Lung (tissue), 12 donors: Measurements from ENCODE around the gene DICER1. TPM values are rescaled to one million over a fixed set of nuclear protein-coding genes. Genes with fewer than 3 reads are reported as not detected.

Source experiments
- ATAC-seq: fragments of 200-7000 bp; cut with Tn5 transposase; one replicate; pipeline ENCODE4 v1.9.1; 2020; ENCODE audit warnings: moderate number of reproducible peaks; ENCODE audit not compliant: insufficient read depth, low FRiP score
- DNase-seq, 3 donors: peaks; one replicate each; pipeline ENCODE4 v3.0.0-alpha.2; 2013 to 2017
- H3K27ac ChIP-seq, 2 donors: one replicate each; pipeline ENCODE4 v1.5.1; 2013; ENCODE audit warnings: mild to moderate bottlenecking in 2 of 2, moderate library complexity in 2 of 2, control low read depth in 1 of 2, inconsistent platforms in 1 of 2, low read depth in 1 of 2, low read length in 1 of 2
- H3K27me3 ChIP-seq, 3 donors: one replicate each; pipeline ENCODE4 v1.5.1; 2013; ENCODE audit warnings: low read length in 2 of 3; ENCODE audit not compliant: control insufficient read depth in 3 of 3, insufficient read depth in 3 of 3
- H3K36me3 ChIP-seq, 4 donors: one replicate each; pipeline ENCODE4 v1.5.1; 2013; ENCODE audit warnings: low read length in 4 of 4, mild to moderate bottlenecking in 1 of 4, moderate library complexity in 1 of 4; ENCODE audit not compliant: control insufficient read depth in 4 of 4, insufficient read depth in 4 of 4
- H3K4me1 ChIP-seq, 5 donors: one replicate each; pipeline ENCODE4 v1.5.1; 2013; ENCODE audit warnings: low read length in 5 of 5, mild to moderate bottlenecking in 2 of 5, moderate library complexity in 1 of 5; ENCODE audit not compliant: control insufficient read depth in 5 of 5, insufficient read depth in 5 of 5
- H3K4me3 ChIP-seq: one replicate; pipeline ENCODE4 v1.5.1; 2013; ENCODE audit warnings: mild to moderate bottlenecking, control low read depth, moderate library complexity
- H3K9ac ChIP-seq, 2 donors: one replicate each; pipeline ENCODE4 v1.5.1; 2013; ENCODE audit warnings: low read length in 2 of 2, control low read depth in 1 of 2; ENCODE audit not compliant: insufficient read depth in 1 of 2
- H3K9me3 ChIP-seq, 4 donors: one replicate each; pipeline ENCODE4 v1.5.1; 2013; ENCODE audit warnings: low read length in 3 of 4, mild to moderate bottlenecking in 1 of 4, moderate library complexity in 1 of 4; ENCODE audit not compliant: control insufficient read depth in 4 of 4, insufficient read depth in 3 of 4
- WGBS, 2 donors: extraction: QIAGEN DNeasy Blood & Tissue Kit; methylation state at CpG; one replicate each; pipeline ENCODE4 v1.1.7; 2013; 5-methylcytosine and 5-hydroxymethylcytosine counted together
- polyA plus RNA-seq, 2 donors: library from polyadenylated mRNA; stranded (reverse); fragments of 200-250 nt; gene quantifications; one replicate each; pipeline ENCODE4 v1.2.1, GENCODE V29; 2013
- total RNA-seq, 2 donors: library from RNA; depleted of rRNA in 1 of 2; stranded (reverse); fragments of >200 nt in 1 of 2; gene quantifications; one replicate each; pipeline ENCODE4 v1.2.1, GENCODE V29; 2014 to 2021
- TF ChIP-seq, protein P1 (sequence below): IDR thresholded peaks from 2 replicates; pipeline ENCODE4 v1.5.1; 2012; ENCODE audit warnings: mild to moderate bottlenecking; ENCODE audit errors: control extremely low read depth, extremely low read depth
- donor health status: control.
- donor health status: control.
- donor health status: Bipolar disorder and iron deficiency.
- donor health status: healthy.
- donor health status: DM: yes; HTN: yes; CAD: no.

Gene DICER1
- total and polyA plus RNA-seq, 4 donors = 9.1 to 103 (median 44.1) TPM

DNA sequence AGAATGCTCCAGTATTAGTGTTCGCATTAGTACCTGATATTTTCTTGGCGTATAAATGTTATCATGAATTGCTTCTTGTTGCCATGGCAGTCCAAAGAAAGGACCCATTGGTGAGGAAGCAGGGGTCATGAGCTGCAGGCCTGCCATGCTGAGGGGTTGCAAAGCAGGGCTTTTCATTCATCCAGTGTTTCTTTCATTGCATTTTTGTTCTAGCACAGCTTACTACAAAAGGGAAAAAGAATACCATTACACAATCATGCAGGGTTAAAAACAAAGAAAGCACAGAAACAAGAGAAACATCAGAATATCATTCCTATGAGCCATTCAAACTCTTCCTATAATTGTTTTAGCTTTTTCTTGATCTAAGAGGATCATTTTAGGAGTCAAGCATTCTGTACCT, 24.0 kb downstream of the DICER1 start:
- ATAC-seq (no peak), DNase-seq (no peak)
- 98% methylated on average over 2 of the region's 2 CpGs for WGBS, 2 donors
- H3K27ac ChIP-seq = no peak overlapping the region
- no peak overlapping the region for H3K4me3 ChIP-seq
- no peak overlapping the region for H3K9ac ChIP-seq
- H3K36me3 ChIP-seq = peaks cover 2 to 24% (median 9%) of the 10 kb centered on the region in 4 donors
- H3K9me3 ChIP-seq = no peaks in the 10 kb centered on the region
- TF ChIP-seq, protein P1, sequence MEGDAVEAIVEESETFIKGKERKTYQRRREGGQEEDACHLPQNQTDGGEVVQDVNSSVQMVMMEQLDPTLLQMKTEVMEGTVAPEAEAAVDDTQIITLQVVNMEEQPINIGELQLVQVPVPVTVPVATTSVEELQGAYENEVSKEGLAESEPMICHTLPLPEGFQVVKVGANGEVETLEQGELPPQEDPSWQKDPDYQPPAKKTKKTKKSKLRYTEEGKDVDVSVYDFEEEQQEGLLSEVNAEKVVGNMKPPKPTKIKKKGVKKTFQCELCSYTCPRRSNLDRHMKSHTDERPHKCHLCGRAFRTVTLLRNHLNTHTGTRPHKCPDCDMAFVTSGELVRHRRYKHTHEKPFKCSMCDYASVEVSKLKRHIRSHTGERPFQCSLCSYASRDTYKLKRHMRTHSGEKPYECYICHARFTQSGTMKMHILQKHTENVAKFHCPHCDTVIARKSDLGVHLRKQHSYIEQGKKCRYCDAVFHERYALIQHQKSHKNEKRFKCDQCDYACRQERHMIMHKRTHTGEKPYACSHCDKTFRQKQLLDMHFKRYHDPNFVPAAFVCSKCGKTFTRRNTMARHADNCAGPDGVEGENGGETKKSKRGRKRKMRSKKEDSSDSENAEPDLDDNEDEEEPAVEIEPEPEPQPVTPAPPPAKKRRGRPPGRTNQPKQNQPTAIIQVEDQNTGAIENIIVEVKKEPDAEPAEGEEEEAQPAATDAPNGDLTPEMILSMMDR = no peak
- H3K4me1 ChIP-seq = peaks cover 0 to 16% (median 5%) of the 10 kb centered on the region in 5 donors
- H3K27me3 ChIP-seq = no peaks in the 10 kb centered on the region

GRCh38 chr14:95132760-95133159, 24.6 kb downstream of the DICER1 start:
- 93 to 94% methylated on average over 5 of the region's 5 CpGs for WGBS, 2 donors
- ATAC-seq (no peak), DNase-seq (no peak)
- Histone ChIP-seq H3K9me3 (no peaks in the 10 kb centered on the region), H3K4me1 (peaks cover 0 to 15% (median 3%) of the 10 kb centered on the region in 5 donors), H3K27ac (no peak overlapping the region), H3K27me3 (no peaks in the 10 kb centered on the region), H3K9ac (no peak overlapping the region), H3K36me3 (peaks cover 2 to 26% (median 9%) of the 10 kb centered on the region in 4 donors), H3K4me3 (no peak overlapping the region)
- TF ChIP-seq, protein P1 = no peak

GRCh38 chr14:95130549-95130948, 26.8 kb downstream of the DICER1 start:
- Histone ChIP-seq H3K27ac (no peak overlapping the region), H3K4me1 (peaks cover 0 to 12% (median 3%) of the 10 kb centered on the region in 5 donors), H3K4me3 (no peak overlapping the region), H3K36me3 (peaks cover 3 to 34% (median 11%) of the 10 kb centered on the region in 4 donors), H3K9ac (no peak overlapping the region), H3K9me3 (no peaks in the 10 kb centered on the region), H3K27me3 (no peaks in the 10 kb centered on the region)
- TF ChIP-seq, protein P1 = no peak
- no peak for ATAC-seq
- WGBS, 2 donors = 95 to 97% methylated on average over 3 of the region's 3 CpGs
- DNase-seq = no peak

- H3K9me3 ChIP-seq = no peaks in the 10 kb centered on the region
- TF ChIP-seq, protein P1 = no peak
- ATAC-seq = no peak
Observed at GRCh38 chr14:95128140-95128539, 29.2 kb downstream of the DICER1 start.

More at GRCh38 chr14:95128140-95128539, 29.2 kb downstream of the DICER1 start:
- Histone ChIP-seq H3K4me1 (peaks cover 0 to 6% (median 3%) of the 10 kb centered on the region in 5 donors), H3K4me3 (no peak overlapping the region), H3K27me3 (no peaks in the 10 kb centered on the region), H3K36me3 (peaks cover 7 to 45% (median 20%) of the 10 kb centered on the region in 4 donors), H3K27ac (no peak overlapping the region), H3K9ac (no peak overlapping the region)
- WGBS, 2 donors = 71 to 87% methylated on average over 4 of the region's 4 CpGs
- DNase-seq = peak in 1 of 3 donors; percentile 54
